ENCODE measurements around the gene SUCLG2. TPM values are rescaled to one million over a fixed set of nuclear protein-coding genes. Genes with fewer than 3 reads are reported as not detected.

The SUCLG2 gene
- total RNA-seq, 4 donors from 2014 or later, result 55.2 to 69.3 (median 63.4) TPM

DNA sequence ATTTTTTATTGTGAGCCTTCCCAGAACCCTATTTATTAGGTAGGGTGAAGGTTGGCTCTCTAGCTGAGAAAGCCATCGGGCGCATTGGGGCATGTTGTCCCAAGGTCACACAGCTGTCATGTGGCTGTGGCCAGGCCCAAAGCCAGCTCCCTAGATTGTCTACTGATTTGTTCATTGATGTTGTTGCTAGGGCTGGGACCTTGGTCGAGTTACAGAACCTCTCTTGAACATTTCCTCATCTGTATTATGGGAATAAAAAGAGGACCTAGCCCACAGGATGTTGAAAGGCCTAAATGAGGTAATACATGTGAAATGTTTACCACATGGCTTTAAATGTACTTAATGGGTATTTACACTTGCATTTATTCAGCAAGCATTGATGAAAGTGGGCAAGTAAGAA, 252.5 kb downstream of the SUCLG2 start:
- peaks cover 5 to 18% (median 6%) of the 10 kb centered on the region in 4 donors for H3K36me3 ChIP-seq
- H3K4me1 ChIP-seq, result no peaks in the 10 kb centered on the region
- intact Hi-C loops (cut with DNase I), result no loop called here
- 95% methylated on average over 3 of the region's 3 CpGs for WGBS
- no peak overlapping the region for H3K27ac ChIP-seq (replicated peaks in 1 of 4)
- DNase-seq (ENCODE audit: extremely low spot score), result no peak
- TF ChIP-seq POLR2AphosphoS5 (IDR thresholded peaks at IDR 0.05) (no peak), POLR2A (IDR thresholded peaks at IDR 0.05; ENCODE audit: low read depth) (no peak), EP300 (IDR thresholded peaks at IDR 0.05) (no peak)
- TF ChIP-seq, protein P1, sequence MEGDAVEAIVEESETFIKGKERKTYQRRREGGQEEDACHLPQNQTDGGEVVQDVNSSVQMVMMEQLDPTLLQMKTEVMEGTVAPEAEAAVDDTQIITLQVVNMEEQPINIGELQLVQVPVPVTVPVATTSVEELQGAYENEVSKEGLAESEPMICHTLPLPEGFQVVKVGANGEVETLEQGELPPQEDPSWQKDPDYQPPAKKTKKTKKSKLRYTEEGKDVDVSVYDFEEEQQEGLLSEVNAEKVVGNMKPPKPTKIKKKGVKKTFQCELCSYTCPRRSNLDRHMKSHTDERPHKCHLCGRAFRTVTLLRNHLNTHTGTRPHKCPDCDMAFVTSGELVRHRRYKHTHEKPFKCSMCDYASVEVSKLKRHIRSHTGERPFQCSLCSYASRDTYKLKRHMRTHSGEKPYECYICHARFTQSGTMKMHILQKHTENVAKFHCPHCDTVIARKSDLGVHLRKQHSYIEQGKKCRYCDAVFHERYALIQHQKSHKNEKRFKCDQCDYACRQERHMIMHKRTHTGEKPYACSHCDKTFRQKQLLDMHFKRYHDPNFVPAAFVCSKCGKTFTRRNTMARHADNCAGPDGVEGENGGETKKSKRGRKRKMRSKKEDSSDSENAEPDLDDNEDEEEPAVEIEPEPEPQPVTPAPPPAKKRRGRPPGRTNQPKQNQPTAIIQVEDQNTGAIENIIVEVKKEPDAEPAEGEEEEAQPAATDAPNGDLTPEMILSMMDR (IDR thresholded peaks at IDR 0.05), result no peak
- no peaks in the 10 kb centered on the region for H3K27me3 ChIP-seq
- H3K4me3 ChIP-seq, result no peak overlapping the region
- no peaks in the 10 kb centered on the region for H3K9me3 ChIP-seq

DNA sequence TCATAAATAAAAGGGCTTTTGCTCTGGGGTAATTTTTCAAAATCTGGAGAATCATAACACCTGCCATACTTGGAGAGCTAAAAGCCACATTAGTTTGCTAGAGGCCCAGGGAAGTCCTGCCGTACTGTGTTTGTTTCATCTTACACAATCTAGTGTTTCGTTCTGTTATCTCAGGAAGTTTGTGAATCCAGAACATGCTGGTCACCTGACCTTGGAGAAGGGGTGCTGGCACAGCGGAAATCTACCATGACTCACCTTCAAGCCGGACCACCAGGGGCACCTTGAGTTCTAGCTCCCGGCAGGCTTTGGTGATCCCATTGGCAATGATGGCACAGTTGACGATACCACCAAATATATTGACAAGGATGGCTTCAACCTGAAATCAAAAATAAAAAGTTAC, 253.9 kb downstream of the SUCLG2 start:
- no peak for DNase-seq (ENCODE audit: extremely low spot score)
- Histone ChIP-seq H3K27ac (replicated peaks in 1 of 4) (no peak overlapping the region), H3K4me1 (no peaks in the 10 kb centered on the region), H3K4me3 (no peak overlapping the region), H3K36me3 (peaks cover 5 to 18% (median 6%) of the 10 kb centered on the region in 4 donors), H3K9me3 (no peaks in the 10 kb centered on the region), H3K27me3 (no peaks in the 10 kb centered on the region)
- 94% methylated on average over 6 of the region's 6 CpGs for WGBS
- TF ChIP-seq EP300 (IDR thresholded peaks at IDR 0.05) (no peak), POLR2A (IDR thresholded peaks at IDR 0.05; ENCODE audit: low read depth) (no peak), POLR2AphosphoS5 (IDR thresholded peaks at IDR 0.05) (no peak)
- TF ChIP-seq, protein P1 (IDR thresholded peaks at IDR 0.05), result no peak
- intact Hi-C loops (cut with DNase I), result no loop called here

DNA sequence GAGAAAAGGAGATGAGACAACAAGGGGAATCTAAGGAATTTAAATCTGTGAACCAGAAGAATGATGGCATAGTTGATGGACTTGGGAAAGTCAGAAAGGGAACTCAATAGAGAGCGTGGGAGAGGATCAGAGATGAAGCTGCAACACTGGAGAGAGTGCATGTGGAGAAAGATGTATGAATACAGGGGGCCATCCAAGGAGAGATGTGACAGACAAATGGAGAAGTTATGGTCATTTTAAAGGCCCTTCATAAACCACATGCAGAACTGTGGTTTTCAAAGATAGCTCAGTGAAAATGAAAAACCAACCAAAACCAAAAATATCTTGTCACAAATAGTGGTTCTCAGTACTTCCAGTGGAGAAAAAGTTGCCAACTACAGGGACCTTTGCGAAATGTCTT, 265.2 kb downstream of the SUCLG2 start:
- intact Hi-C loops (cut with DNase I), result no loop called here

DNA sequence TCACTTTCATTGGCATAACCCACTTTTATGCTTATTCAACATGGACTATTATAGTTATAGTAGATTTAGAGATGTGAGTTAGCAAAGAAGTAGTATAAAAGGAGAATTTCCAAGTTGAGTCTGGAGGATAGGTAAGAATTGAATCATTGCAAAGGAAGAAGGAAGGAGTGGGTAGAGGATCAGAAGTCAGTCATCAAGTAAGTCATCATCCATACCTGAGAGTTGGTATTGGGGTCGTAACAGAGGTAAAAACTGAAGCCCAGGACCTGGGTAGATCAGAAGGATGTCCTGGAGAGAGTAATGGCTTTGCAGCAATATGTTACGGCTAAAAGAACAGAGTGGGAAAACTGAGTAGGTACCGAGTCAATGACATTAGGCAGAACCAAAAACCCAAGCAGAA, 265.7 kb downstream of the SUCLG2 start:
- Histone ChIP-seq H3K36me3 (peaks cover 0 to 10% (median 8%) of the 10 kb centered on the region in 4 donors), H3K4me1 (peaks cover under 1 to 11% (median 6%) of the 10 kb centered on the region in 4 donors), H3K9me3 (no peaks in the 10 kb centered on the region), H3K27me3 (no peaks in the 10 kb centered on the region), H3K4me3 (no peak overlapping the region), H3K27ac (replicated peaks in 1 of 4) (no peak overlapping the region)
- intact Hi-C loops (cut with DNase I), result no loop called here
- DNase-seq (ENCODE audit: extremely low spot score), result no peak
- no peak for TF ChIP-seq POLR2AphosphoS5 (IDR thresholded peaks at IDR 0.05)
- no peak for TF ChIP-seq POLR2A (IDR thresholded peaks at IDR 0.05; ENCODE audit: low read depth)
- no peak for TF ChIP-seq EP300 (IDR thresholded peaks at IDR 0.05)
- TF ChIP-seq, protein P1 (IDR thresholded peaks at IDR 0.05), result no peak
- WGBS, result 98% methylated on average over 3 of the region's 3 CpGs

More for the DNA sequence above, 265.2 kb downstream of the SUCLG2 start:
- Histone ChIP-seq H3K4me1 (peaks cover 0 to 9% (median 4%) of the 10 kb centered on the region in 4 donors), H3K4me3 (no peak overlapping the region), H3K27ac (replicated peaks in 1 of 4) (no peak overlapping the region), H3K9me3 (no peaks in the 10 kb centered on the region), H3K27me3 (no peaks in the 10 kb centered on the region), H3K36me3 (peaks cover 0 to 10% (median 8%) of the 10 kb centered on the region in 4 donors)
- DNase-seq (ENCODE audit: extremely low spot score), result no peak
- no peak for TF ChIP-seq POLR2A (IDR thresholded peaks at IDR 0.05; ENCODE audit: low read depth)
- TF ChIP-seq POLR2AphosphoS5 (IDR thresholded peaks at IDR 0.05), result no peak
- TF ChIP-seq, protein P1 (IDR thresholded peaks at IDR 0.05), result no peak
- no peak for TF ChIP-seq EP300 (IDR thresholded peaks at IDR 0.05)
- WGBS, result 97% methylated on average over 2 of the region's 2 CpGs

DNA sequence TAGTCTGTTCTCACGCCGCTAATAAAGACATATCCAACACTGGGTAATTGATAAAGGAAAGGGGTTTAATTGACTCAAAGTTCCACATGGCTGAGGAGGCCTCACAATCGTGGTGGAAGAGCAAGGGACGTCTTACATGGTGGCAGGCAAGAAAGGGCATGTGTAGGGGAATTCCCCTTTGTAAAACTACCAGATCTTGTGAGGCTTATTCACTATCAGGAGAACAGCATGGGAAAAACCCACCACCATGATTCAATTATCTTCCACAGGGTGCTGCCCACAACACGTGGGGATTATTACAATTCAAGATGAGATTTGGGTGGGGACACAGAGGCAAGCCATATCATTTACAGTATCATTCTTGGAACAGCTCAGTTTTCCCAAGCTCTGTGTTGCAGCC, 268.0 kb downstream of the SUCLG2 start:
- H3K36me3 ChIP-seq, result peaks cover 0 to 4% (median under 1%) of the 10 kb centered on the region in 4 donors
- peaks cover 8 to 26% (median 12%) of the 10 kb centered on the region in 4 donors for H3K4me1 ChIP-seq
- DNase-seq (ENCODE audit: extremely low spot score), result no peak
- TF ChIP-seq EP300 (IDR thresholded peaks at IDR 0.05) (no peak), POLR2AphosphoS5 (IDR thresholded peaks at IDR 0.05) (no peak), POLR2A (IDR thresholded peaks at IDR 0.05; ENCODE audit: low read depth) (no peak)
- TF ChIP-seq, protein P1 (IDR thresholded peaks at IDR 0.05), result no peak
- intact Hi-C loops (cut with DNase I), result no loop called here
- no peaks in the 10 kb centered on the region for H3K9me3 ChIP-seq
- H3K4me3 ChIP-seq, result no peak overlapping the region
- no peaks in the 10 kb centered on the region for H3K27me3 ChIP-seq
- H3K27ac ChIP-seq (replicated peaks in 1 of 4), result no peak overlapping the region
- WGBS, result 80% methylated on average over 5 of the region's 5 CpGs
